Esophagus mucosa (tissue), 1 donor: ENCODE data around the gene RAB27B. TPM values are rescaled to one million over a fixed set of nuclear protein-coding genes. Genes with fewer than 3 reads are reported as not detected.
"Not testable (repeated sequence)": the region's sequence is repeated elsewhere in the genome, so short reads cannot be mapped to it uniquely, and the experiment has no call there.

Experiments used
- ATAC-seq: fragments of 200-7000 bp; cut with Tn5 transposase; one replicate; pipeline ENCODE4 v1.9.1; 2020
- total RNA-seq: library from RNA; stranded (reverse); gene quantifications from one replicate; pipeline ENCODE4 v1.2.4, GENCODE V29; 2023
- donor health status: DM: yes; HTN: yes; CAD: no.

Gene RAB27B
- total RNA-seq: 35.3 TPM

- peak; percentile 94 for ATAC-seq
These were observed at the start of gene RAB27B for GRCh38 chr18:54828281-54828881. TSS of gene RAB27B (plus strand) at chr18:54828477. CDS start at chr18:54877586, 49,109 bp downstream.

GRCh38 chr18:54780285-54780861, 47.9 kb upstream of the RAB27B start:
- no peak for ATAC-seq

- no peak for ATAC-seq
These were observed 47.3 kb upstream of the RAB27B start for GRCh38 chr18:54780970-54781369.

GRCh38 chr18:54783139-54783538, 45.1 kb upstream of the RAB27B start:
- no peak for ATAC-seq

GRCh38 chr18:54786206-54786605, 42.1 kb upstream of the RAB27B start:
- no peak for ATAC-seq

- ATAC-seq: no peak
These were observed 41.2 kb upstream of the RAB27B start for GRCh38 chr18:54787121-54787520.

GRCh38 chr18:54787616-54788015, 40.7 kb upstream of the RAB27B start:
- ATAC-seq: no peak

- ATAC-seq: no peak
These were observed 38.2 kb upstream of the RAB27B start for GRCh38 chr18:54790109-54790508.

GRCh38 chr18:54791657-54792056, 36.6 kb upstream of the RAB27B start:
- no peak for ATAC-seq

GRCh38 chr18:54792079-54792478, 36.2 kb upstream of the RAB27B start:
- ATAC-seq: no peak

GRCh38 chr18:54794823-54795222, 33.5 kb upstream of the RAB27B start:
- ATAC-seq: no peak

GRCh38 chr18:54798186-54798585, 30.1 kb upstream of the RAB27B start:
- no peak for ATAC-seq

GRCh38 chr18:54801374-54801773, 26.9 kb upstream of the RAB27B start:
- ATAC-seq: no peak

- ATAC-seq: no peak
These were observed 26.1 kb upstream of the RAB27B start for GRCh38 chr18:54802178-54802577.

GRCh38 chr18:54802686-54803395, 25.4 kb upstream of the RAB27B start:
- ATAC-seq: peak; percentile 71

GRCh38 chr18:54805571-54806334, 22.5 kb upstream of the RAB27B start:
- ATAC-seq: no peak

GRCh38 chr18:54806526-54806925, 21.8 kb upstream of the RAB27B start:
- ATAC-seq: no peak

- peak; percentile 55 for ATAC-seq
These were observed 21.0 kb upstream of the RAB27B start for GRCh38 chr18:54807303-54807702.

- ATAC-seq: not testable (repeated sequence)
These were observed 17.6 kb upstream of the RAB27B start for GRCh38 chr18:54810662-54811061.

GRCh38 chr18:54812885-54813284, 15.4 kb upstream of the RAB27B start:
- ATAC-seq: no peak

GRCh38 chr18:54813305-54813704, 15.0 kb upstream of the RAB27B start:
- ATAC-seq: no peak

- ATAC-seq: no peak
These were observed 14.2 kb upstream of the RAB27B start for GRCh38 chr18:54813977-54814565.

- no peak for ATAC-seq
These were observed 13.2 kb upstream of the RAB27B start for GRCh38 chr18:54815086-54815485.
